Lung (tissue), 12 donors: ENCODE measurements around the gene CDC42. TPM values are rescaled to one million over a fixed set of nuclear protein-coding genes. Genes with fewer than 3 reads are reported as not detected.
A peak's percentile ranks its signal among the peaks of the same experiment; 100 is the strongest.

Source experiments
- ATAC-seq: fragments of 200-7000 bp; cut with Tn5 transposase; one replicate; pipeline ENCODE4 v1.9.1; 2020; ENCODE audit warnings: moderate number of reproducible peaks; ENCODE audit not compliant: insufficient read depth, low FRiP score
- DNase-seq, 3 donors: peaks; one replicate each; pipeline ENCODE4 v3.0.0-alpha.2; 2013 to 2017
- H3K27ac ChIP-seq, 2 donors: one replicate each; pipeline ENCODE4 v1.5.1; 2013; ENCODE audit warnings: mild to moderate bottlenecking in 2 of 2, moderate library complexity in 2 of 2, control low read depth in 1 of 2, inconsistent platforms in 1 of 2, low read depth in 1 of 2, low read length in 1 of 2
- H3K27me3 ChIP-seq, 3 donors: one replicate each; pipeline ENCODE4 v1.5.1; 2013; ENCODE audit warnings: low read length in 2 of 3; ENCODE audit not compliant: control insufficient read depth in 3 of 3, insufficient read depth in 3 of 3
- H3K36me3 ChIP-seq, 4 donors: one replicate each; pipeline ENCODE4 v1.5.1; 2013; ENCODE audit warnings: low read length in 4 of 4, mild to moderate bottlenecking in 1 of 4, moderate library complexity in 1 of 4; ENCODE audit not compliant: control insufficient read depth in 4 of 4, insufficient read depth in 4 of 4
- H3K4me1 ChIP-seq, 5 donors: one replicate each; pipeline ENCODE4 v1.5.1; 2013; ENCODE audit warnings: low read length in 5 of 5, mild to moderate bottlenecking in 2 of 5, moderate library complexity in 1 of 5; ENCODE audit not compliant: control insufficient read depth in 5 of 5, insufficient read depth in 5 of 5
- H3K4me3 ChIP-seq: one replicate; pipeline ENCODE4 v1.5.1; 2013; ENCODE audit warnings: mild to moderate bottlenecking, control low read depth, moderate library complexity
- H3K9ac ChIP-seq, 2 donors: one replicate each; pipeline ENCODE4 v1.5.1; 2013; ENCODE audit warnings: low read length in 2 of 2, control low read depth in 1 of 2; ENCODE audit not compliant: insufficient read depth in 1 of 2
- H3K9me3 ChIP-seq, 4 donors: one replicate each; pipeline ENCODE4 v1.5.1; 2013; ENCODE audit warnings: low read length in 3 of 4, mild to moderate bottlenecking in 1 of 4, moderate library complexity in 1 of 4; ENCODE audit not compliant: control insufficient read depth in 4 of 4, insufficient read depth in 3 of 4
- WGBS, 2 donors: extraction: QIAGEN DNeasy Blood & Tissue Kit; methylation state at CpG; one replicate each; pipeline ENCODE4 v1.1.7; 2013; 5-methylcytosine and 5-hydroxymethylcytosine counted together
- polyA plus RNA-seq, 2 donors: library from polyadenylated mRNA; stranded (reverse); fragments of 200-250 nt; gene quantifications; one replicate each; pipeline ENCODE4 v1.2.1, GENCODE V29; 2013
- total RNA-seq, 2 donors: library from RNA; depleted of rRNA in 1 of 2; stranded (reverse); fragments of >200 nt in 1 of 2; gene quantifications; one replicate each; pipeline ENCODE4 v1.2.1, GENCODE V29; 2014 to 2021
- TF ChIP-seq, protein P1 (sequence below): IDR thresholded peaks from 2 replicates; pipeline ENCODE4 v1.5.1; 2012; ENCODE audit warnings: mild to moderate bottlenecking; ENCODE audit errors: control extremely low read depth, extremely low read depth
- donor health status: control.
- donor health status: control.
- donor health status: Bipolar disorder and iron deficiency.
- donor health status: healthy.
- donor health status: DM: yes; HTN: yes; CAD: no.

CDC42 gene
- total and polyA plus RNA-seq, 4 donors, result 137 to 231 (median 219) TPM

DNA sequence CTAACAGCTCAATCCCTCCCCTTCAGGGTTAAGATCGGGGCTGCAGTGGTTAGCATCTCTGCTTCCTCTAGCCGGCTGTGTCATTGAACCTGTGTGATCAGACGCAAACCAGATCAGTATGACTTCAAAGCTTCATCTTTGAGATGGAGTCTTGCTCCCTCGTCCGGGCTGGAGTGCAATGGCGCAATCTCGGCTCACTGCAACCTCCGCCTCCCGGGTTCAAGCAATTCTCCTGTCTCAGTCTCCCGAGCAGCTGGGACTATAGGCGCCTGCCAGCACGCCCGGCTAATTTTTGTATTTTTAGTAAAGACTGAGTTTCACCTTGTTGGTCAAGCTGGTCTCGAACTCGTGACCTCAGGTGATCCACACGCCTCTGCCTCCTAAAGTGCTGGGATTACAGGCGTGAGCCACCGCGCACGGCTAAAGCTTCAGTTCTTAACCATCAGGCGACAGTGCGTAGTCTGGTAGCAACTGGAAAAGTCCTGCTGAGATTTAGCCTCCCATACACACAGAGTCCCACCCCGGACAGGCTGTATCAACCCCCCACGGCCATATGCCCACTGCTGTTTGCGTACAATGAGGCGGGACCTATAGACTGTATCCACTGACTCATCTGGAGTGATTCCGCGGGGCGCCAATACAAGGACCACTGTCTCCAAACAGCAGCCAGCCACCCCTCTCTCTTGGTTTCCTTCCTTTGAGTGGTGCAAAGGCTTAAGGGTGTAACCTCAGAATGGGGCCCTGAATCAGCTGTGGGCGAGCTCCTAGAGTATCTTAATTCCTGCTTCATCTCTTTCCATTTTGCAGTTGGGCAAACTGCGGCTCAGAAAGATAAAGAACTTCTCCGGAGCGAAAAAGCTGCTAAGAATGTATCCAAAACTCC is 27.8 kb upstream of the CDC42 start:
- peak overlapping the region; percentile 69 to 90 for H3K9ac ChIP-seq
- ATAC-seq, result peak; percentile 55
- WGBS, 2 donors, result 1 to 2% methylated on average over 33 of the region's 33 CpGs

DNA sequence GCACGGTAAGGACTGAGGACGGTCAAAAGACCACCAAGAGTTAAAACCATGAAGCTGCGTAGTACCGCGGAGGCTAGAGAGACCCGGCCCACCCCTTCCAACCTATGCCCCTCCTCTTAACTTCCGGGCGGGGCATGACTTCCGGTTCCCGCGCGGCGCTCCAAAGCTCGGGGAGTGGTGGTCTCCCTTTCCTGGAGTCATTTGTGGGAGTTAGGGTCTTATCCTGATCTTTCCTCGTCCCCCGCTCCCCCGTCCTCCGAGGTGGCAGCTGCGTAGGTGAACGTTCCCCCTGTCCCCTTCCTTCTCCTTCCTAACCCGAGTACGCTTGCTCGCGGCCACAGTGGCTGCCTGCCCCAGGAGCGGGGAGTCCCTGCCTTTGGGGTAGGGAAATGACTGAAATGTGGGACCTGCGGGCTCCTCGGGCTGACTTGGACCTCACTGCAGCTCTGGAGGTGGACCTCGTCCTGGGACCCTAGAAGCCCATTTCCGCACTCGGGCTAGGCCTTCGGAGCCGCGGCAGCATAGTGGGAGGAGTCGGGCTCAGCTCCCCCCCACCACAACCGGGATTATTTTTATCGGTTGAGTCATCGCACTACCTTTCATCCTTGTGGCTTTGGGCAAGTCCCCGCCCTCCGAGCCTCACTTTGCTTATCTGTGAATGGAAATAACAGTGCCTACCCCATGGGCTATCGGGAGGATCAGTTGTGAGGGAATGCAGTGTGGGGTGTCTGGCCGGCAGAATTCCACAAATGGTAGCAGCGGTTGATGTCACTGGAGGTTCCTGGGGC is 26.9 kb upstream of the CDC42 start:
- WGBS, 2 donors, result 0% methylated on average over 42 of the region's 42 CpGs

More for the DNA sequence above, 27.8 kb upstream of the CDC42 start:
- TF ChIP-seq, protein P1, sequence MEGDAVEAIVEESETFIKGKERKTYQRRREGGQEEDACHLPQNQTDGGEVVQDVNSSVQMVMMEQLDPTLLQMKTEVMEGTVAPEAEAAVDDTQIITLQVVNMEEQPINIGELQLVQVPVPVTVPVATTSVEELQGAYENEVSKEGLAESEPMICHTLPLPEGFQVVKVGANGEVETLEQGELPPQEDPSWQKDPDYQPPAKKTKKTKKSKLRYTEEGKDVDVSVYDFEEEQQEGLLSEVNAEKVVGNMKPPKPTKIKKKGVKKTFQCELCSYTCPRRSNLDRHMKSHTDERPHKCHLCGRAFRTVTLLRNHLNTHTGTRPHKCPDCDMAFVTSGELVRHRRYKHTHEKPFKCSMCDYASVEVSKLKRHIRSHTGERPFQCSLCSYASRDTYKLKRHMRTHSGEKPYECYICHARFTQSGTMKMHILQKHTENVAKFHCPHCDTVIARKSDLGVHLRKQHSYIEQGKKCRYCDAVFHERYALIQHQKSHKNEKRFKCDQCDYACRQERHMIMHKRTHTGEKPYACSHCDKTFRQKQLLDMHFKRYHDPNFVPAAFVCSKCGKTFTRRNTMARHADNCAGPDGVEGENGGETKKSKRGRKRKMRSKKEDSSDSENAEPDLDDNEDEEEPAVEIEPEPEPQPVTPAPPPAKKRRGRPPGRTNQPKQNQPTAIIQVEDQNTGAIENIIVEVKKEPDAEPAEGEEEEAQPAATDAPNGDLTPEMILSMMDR, result no peak
- Histone ChIP-seq H3K27me3 (no peaks in the 10 kb centered on the region), H3K4me3 (peak overlapping the region; percentile 56), H3K4me1 (peaks cover 0 to 18% (median 6%) of the 10 kb centered on the region in 5 donors), H3K27ac (peak overlapping the region; percentile 98), H3K36me3 (peaks cover 0 to 3% (median 0%) of the 10 kb centered on the region in 4 donors), H3K9me3 (no peaks in the 10 kb centered on the region)
- peak in 2 of 3 donors; percentile 82 to 89 for DNase-seq

DNA sequence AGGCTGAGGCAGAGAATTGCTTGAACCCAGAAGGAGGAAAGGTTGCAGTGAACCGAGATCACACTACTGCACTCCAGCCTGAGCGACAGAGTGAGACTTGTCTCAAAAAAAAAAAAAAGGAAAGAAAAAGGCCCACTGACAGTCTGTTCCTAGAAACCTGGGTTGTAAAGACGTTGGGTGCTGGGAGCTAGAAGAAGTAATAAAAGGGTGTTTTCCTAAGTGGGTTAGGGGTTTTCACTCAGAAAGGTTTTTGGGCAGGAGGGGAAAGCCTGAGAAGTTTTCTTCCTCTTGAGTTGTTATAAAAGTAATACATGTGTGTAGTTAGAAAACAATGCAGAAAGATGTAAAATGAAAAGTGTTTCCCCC is 25.6 kb upstream of the CDC42 start:
- Histone ChIP-seq H3K4me1 (peaks cover 0 to 18% (median 6%) of the 10 kb centered on the region in 5 donors), H3K27me3 (no peaks in the 10 kb centered on the region), H3K4me3 (no peak overlapping the region), H3K36me3 (peaks cover 0 to 7% (median 3%) of the 10 kb centered on the region in 4 donors), H3K27ac (no peak overlapping the region), H3K9me3 (no peaks in the 10 kb centered on the region), H3K9ac (no peak overlapping the region)
- ATAC-seq (no peak), DNase-seq (no peak)
- TF ChIP-seq, protein P1, result no peak
- 80 to 85% methylated on average over 3 of the region's 3 CpGs for WGBS, 2 donors

More for the DNA sequence above, 26.9 kb upstream of the CDC42 start:
- Histone ChIP-seq H3K4me3 (peak overlapping the region; percentile 56), H3K36me3 (peaks cover 0 to 3% (median 1%) of the 10 kb centered on the region in 4 donors), H3K4me1 (peaks cover 0 to 18% (median 6%) of the 10 kb centered on the region in 5 donors), H3K9ac (peak overlapping the region; percentile 71 to 98), H3K27me3 (no peaks in the 10 kb centered on the region), H3K27ac (peak overlapping the region; percentile 98), H3K9me3 (no peaks in the 10 kb centered on the region)
- peak; percentile 92 for ATAC-seq
- TF ChIP-seq, protein P1, result no peak
- peak; percentile 93 to 96 (median 94) for DNase-seq
